SK-N-MC (cell line): ENCODE data around the gene TACR1.

Source experiments
- EZH2 ChIP-seq: fragments of 200-600 bp; sonication (generic); IDR thresholded peaks from one replicate; pipeline ENCODE4 v1.6.1; 2017; ENCODE audit warnings: antibody characterized with exemption
- FOXP2 ChIP-seq: optimal IDR thresholded peaks from 2 replicates; pipeline ENCODE3; 2011; ENCODE audit warnings: mild to moderate bottlenecking, moderate library complexity; ENCODE audit not compliant: insufficient read depth; ENCODE audit errors: extremely low read length, control extremely low read depth
- POLR2AphosphoS5 ChIP-seq: IDR thresholded peaks from 2 replicates; pipeline ENCODE4 v1.6.1; 2012; ENCODE audit warnings: mild to moderate bottlenecking, low read depth, low read length, borderline replicate concordance

DNA sequence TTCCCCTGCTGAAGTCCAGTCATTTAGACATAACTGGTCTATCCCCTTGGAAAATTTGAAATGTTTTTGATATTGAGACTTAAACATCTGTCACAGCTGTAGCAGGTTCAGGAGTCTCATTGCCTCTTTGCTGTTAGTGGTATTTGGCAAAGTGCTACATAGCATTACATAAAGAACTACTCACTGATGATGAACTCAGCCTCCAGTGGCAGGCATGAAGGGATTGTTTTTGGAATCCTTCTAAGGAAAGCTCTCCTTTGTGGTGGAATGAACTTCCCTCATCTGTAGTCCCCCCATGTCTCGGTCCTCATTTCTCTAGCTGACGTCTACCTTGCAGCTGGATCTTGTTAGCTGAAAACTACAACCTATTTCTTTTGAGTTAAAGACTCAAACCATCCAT lies 111.6 kb downstream of the TACR1 start:
- no peak for TF ChIP-seq EZH2
- TF ChIP-seq FOXP2 = no peak
- TF ChIP-seq POLR2AphosphoS5 = no peak
